ENCODE data around the gene ING3.

ING3 gene

DNA sequence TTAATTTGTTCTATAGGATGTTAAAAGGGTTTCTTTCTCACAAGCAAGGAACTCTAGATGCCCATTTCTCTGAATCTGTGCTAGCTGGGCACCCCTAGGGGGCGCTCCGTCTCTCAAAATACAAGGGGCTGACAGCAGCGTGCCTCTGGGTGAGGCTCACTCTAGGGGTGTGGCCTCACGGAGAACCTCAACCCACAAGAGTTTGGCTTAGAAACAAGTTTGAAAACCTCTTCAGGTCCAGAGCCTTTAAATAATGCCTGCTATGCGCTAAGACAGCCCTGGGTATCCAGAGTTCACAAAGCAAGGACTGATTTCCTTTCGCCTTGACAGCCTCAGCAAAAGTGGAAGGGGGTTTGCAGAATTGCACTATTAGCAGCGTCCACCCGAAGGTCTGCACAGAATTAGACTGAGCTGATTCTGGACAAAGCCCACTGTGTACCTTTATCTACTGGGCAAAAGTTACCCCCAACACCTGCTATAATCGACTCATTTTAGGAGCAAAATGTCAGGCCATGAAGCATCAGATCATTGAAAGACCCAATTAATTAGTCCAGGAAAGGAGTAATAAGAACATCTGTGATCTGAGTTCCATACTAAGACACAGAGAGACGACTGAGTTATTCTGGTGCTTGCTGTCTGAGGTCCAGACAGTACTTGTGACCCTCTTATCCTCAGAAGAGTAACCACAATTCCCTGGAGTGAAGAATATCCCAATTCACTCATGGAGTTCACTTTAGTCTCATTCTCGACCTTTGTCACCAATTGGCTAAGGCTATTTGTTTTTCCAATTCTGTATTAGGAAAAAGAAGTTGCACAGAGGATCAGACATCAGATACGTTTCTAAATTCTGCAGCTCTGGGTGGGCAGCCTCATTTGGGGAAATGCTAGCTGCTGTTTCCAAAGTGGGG is 37.4 kb downstream of the ING3 start (continued):
- no peak for TF ChIP-seq GLI2 (tag by site-specific recombination; IDR thresholded peaks at IDR 0.05; ENCODE audit: borderline replicate concordance, low read depth)
- no peak; the same call in 1 of the 2 replicates for TF ChIP-seq ZNF629 (tag by site-specific recombination; IDR thresholded peaks at IDR 0.05)
- no peak for TF ChIP-seq HOXC10 (CRISPR knock-in tag; IDR thresholded peaks at IDR 0.05)
- peak; percentile 77; the same call in 1 of the 2 replicates for TF ChIP-seq ZNF660 (tag by site-specific recombination; IDR thresholded peaks at IDR 0.05)
- TF ChIP-seq ZNF311 (tag by site-specific recombination; IDR thresholded peaks at IDR 0.05; ENCODE audit: borderline replicate concordance), result no peak
- TF ChIP-seq YY2 (tag by site-specific recombination; IDR thresholded peaks at IDR 0.05), result no peak
- no peak for TF ChIP-seq ZXDB (tag by site-specific recombination; IDR thresholded peaks at IDR 0.05)
- no peak for TF ChIP-seq ZNF837 (tag by site-specific recombination; IDR thresholded peaks at IDR 0.05)
- no peak for TF ChIP-seq ZNF146 (tag by site-specific recombination; IDR thresholded peaks at IDR 0.05)
- 0 out of 2 replicates have a peak, but pooled peaks have one; percentile 52 for TF ChIP-seq KLF9 (tag by site-specific recombination; IDR thresholded peaks at IDR 0.05; ENCODE audit: low read depth)
- TF ChIP-seq SP7 (tag by site-specific recombination; IDR thresholded peaks at IDR 0.05), result 0 out of 2 replicates have a peak, but pooled peaks have one; percentile 9
- 0 out of 2 replicates have a peak, but pooled peaks have one; percentile 15 for TF ChIP-seq OVOL3 (tag by site-specific recombination; IDR thresholded peaks at IDR 0.05)
- TF ChIP-seq ZNF626 (tag by site-specific recombination; IDR thresholded peaks at IDR 0.05), result no peak
- TF ChIP-seq ZNF514 (tag by site-specific recombination; IDR thresholded peaks at IDR 0.05), result no peak
- TF ChIP-seq ZNF394 (tag by site-specific recombination; IDR thresholded peaks at IDR 0.05; ENCODE audit: borderline replicate concordance), result no peak
- peak; percentile 87 for TF ChIP-seq ZNF654 (tag by site-specific recombination; IDR thresholded peaks at IDR 0.05; ENCODE audit: low read depth)
- TF ChIP-seq ZNF621 (tag by site-specific recombination; IDR thresholded peaks at IDR 0.05), result no peak
- no peak for TF ChIP-seq ZNF529 (tag by site-specific recombination; IDR thresholded peaks at IDR 0.05; ENCODE audit: insufficient replicate concordance)

DNA sequence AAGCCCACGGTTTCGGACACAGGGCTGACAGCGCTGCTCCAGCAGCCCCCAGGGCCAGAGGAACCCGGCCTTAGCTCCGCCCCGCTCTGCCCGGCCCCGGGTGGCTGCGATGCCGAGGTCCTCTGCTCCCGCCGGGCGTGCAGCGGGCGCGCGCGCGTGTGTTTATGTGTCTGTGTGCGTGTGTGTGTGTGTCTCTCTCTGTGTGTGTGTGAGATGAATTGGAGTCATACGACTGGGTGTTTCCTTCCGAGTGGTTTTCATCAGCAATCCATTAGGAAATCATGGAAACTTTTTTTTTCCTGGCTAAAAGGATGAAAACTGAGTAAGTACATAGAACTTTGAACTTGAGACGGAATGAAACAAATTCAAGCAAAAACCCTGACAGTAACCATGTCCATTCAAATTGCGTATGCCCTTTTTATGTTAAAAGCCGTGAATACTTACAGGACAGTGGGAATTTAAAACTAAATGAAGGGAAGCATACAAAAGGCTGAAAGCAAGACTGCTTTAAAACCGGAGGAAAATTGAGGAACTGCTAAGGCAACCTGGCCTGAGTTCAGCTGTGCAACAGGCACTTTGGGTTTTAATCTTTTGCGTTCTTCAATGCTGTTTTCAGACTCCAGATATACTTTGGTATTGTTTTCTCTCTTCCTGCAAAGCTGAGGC is 38.1 kb downstream of the ING3 start, which contains the start of gene CPED1:
Gene CPED1, plus strand, starts transcription at position 121 of the 666 bp plus-strand sequence. CDS start 911 bp downstream, outside the sequence.
- no peaks in the 10 kb centered on the region for H3K9me3 ChIP-seq (ENCODE audit: control insufficient read depth, insufficient read depth, low read depth, low read length)
- H3K4me3 ChIP-seq (ENCODE audit: low read depth, low read length), result peak within 1 kb of the TSS; percentile 38
- peak within 1 kb of the TSS; percentile 29; the same call in 1 of the 2 replicates for H3K27ac ChIP-seq (ENCODE audit: extremely low read depth, low read depth, low read length)
- POLR2A ChIA-PET, result interaction anchor here (0.5 to 1.0 kb wide), 4 partner anchors 19 to 87 kb away, joined by 3 read pairs; partner anchors contain the start of gene ING3
- H3K36me3 ChIP-seq (ENCODE audit: control insufficient read depth in 2 of 2, insufficient read depth in 1 of 2, low read length in 2 of 2), result no peaks in the 10 kb centered on the region
- peaks cover 3% of the 10 kb centered on the region; the same call in 1 of the 2 replicates for H3K4me1 ChIP-seq (ENCODE audit: control insufficient read depth, insufficient read depth, low read length)
- CTCF ChIA-PET, result interaction anchor here (0.5 to 8.3 kb wide), 29 partner anchors 8 to 348 kb away, joined by 3 to 152 read pairs (median 4); no protein-coding TSS in a partner anchor
- peak; percentile 69; the same call in 1 of the 2 replicates for TF ChIP-seq ZNF596 (tag by site-specific recombination; IDR thresholded peaks at IDR 0.05)
- TF ChIP-seq YY1 (tag by site-specific recombination; IDR thresholded peaks at IDR 0.05), result no peak
- peak; percentile 33; the same call in 1 of the 2 replicates for TF ChIP-seq ZNF341 (tag by site-specific recombination; IDR thresholded peaks at IDR 0.05; ENCODE audit: low read depth)
- TF ChIP-seq, protein P1, sequence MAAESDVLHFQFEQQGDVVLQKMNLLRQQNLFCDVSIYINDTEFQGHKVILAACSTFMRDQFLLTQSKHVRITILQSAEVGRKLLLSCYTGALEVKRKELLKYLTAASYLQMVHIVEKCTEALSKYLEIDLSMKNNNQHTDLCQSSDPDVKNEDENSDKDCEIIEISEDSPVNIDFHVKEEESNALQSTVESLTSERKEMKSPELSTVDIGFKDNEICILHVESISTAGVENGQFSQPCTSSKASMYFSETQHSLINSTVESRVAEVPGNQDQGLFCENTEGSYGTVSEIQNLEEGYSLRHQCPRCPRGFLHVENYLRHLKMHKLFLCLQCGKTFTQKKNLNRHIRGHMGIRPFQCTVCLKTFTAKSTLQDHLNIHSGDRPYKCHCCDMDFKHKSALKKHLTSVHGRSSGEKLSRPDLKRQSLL (tag by site-specific recombination; IDR thresholded peaks at IDR 0.05), result no peak
- no peak for TF ChIP-seq ZNF791 (tag by site-specific recombination; IDR thresholded peaks at IDR 0.05)
- TF ChIP-seq KLF7 (tag by site-specific recombination; IDR thresholded peaks at IDR 0.05; ENCODE audit: borderline replicate concordance), result no peak
- TF ChIP-seq BCL11A (tag by site-specific recombination; IDR thresholded peaks at IDR 0.05; ENCODE audit: low read depth), result no peak
- TF ChIP-seq FEZF1 (tag by site-specific recombination; IDR thresholded peaks at IDR 0.05), result no peak
- no peak for TF ChIP-seq OVOL3 (tag by site-specific recombination; IDR thresholded peaks at IDR 0.05)
- no peak; the same call in 1 of the 2 replicates for TF ChIP-seq SP7 (tag by site-specific recombination; IDR thresholded peaks at IDR 0.05)
- peak; percentile 68 for TF ChIP-seq KLF16 (tag by site-specific recombination; IDR thresholded peaks at IDR 0.05)
- TF ChIP-seq ZNF837 (tag by site-specific recombination; IDR thresholded peaks at IDR 0.05), result no peak
- TF ChIP-seq ZNF521 (tag by site-specific recombination; IDR thresholded peaks at IDR 0.05), result no peak
- TF ChIP-seq ZNF221 (tag by site-specific recombination; IDR thresholded peaks at IDR 0.05; ENCODE audit: borderline replicate concordance), result no peak
- no peak for TF ChIP-seq ZNF404 (tag by site-specific recombination; IDR thresholded peaks at IDR 0.05)
- TF ChIP-seq REPIN1 (tag by site-specific recombination; IDR thresholded peaks at IDR 0.05; ENCODE audit: low read depth), result no peak
- TF ChIP-seq SETDB1 (IDR thresholded peaks at IDR 0.05; ENCODE audit: insufficient read length, low read length), result no peak
